Measurements from ENCODE around the gene C2orf81.
"Not testable (repeated sequence)": the region's sequence is repeated elsewhere in the genome, so short reads cannot be mapped to it uniquely, and the experiment has no call there.

The C2orf81 gene

DNA sequence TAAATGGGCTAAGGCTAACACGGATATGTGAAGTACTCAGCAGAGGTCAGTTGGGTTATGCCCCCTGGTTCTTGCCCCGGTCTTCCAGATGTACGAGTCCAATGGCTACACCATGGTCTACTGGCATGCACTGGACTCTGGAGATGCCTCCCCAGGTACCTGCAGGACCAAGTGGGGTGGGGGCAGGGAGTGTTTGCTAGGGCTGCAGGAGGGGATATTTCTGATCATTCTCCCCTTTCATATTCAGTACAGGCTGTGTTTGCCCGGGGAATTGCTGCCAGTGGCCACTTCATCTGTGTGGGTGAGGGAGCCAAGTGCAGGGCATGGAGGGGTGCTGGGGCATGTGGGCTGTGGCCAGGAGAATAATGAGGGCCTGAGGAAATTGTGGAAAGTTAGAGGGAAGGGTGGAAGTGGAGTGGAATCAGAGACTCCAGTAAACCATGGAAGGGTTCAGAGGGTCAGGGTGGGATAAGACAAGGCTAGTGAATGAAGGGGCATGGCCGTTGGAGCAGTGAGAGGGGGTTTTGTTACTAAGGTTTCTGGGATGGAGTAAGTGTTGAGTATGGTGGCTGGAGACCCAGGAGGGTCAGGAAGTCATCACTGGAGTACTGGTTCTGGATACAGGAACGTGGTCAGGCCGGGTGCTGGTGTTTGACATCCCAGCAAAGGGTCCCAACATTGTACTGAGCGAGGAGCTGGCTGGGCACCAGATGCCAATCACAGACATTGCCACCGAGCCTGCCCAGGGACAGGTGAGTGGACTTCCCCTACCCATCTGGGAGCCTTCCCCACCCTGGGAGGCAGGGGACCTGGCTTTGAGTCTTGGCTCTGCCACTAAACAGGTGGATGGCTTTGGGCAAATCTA is 2.0 kb upstream of the C2orf81 start:
- no peak for DNase-seq (ENCODE audit: low read depth, low spot score)

DNA sequence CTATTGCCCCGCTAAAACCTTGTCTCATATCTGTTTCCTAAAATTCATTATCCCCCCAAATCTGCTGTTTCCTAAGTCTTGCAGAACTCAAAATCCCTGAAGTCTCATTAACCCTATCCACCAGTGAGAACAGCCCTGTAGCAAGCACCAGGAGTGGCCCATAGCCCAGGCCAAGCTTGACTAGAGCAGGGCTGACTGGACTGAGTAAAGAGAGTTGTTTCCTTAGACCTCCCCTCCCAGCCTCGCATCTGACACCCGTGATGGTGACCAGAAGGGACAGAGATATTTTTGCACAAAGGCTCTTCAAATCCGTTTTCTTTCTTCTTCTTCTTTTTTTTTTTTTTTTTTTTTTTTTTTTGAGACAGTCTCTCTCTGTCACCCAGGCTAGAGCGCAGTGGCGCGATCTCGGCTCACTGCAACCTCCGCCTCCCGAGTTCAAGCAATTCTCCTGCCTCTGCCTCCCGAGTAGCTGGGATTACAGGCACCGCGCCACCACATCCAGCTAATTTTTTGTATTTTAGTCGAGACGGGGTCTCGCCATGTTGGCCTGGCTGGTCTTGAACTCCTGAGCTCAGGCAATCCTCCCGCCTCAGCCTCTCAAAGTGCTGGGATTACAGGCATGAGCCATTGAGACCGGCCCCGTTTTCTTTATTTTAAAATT is 846 bp downstream of the C2orf81 start:
- DNase-seq (ENCODE audit: low read depth, low spot score), result not testable (repeated sequence)

DNA sequence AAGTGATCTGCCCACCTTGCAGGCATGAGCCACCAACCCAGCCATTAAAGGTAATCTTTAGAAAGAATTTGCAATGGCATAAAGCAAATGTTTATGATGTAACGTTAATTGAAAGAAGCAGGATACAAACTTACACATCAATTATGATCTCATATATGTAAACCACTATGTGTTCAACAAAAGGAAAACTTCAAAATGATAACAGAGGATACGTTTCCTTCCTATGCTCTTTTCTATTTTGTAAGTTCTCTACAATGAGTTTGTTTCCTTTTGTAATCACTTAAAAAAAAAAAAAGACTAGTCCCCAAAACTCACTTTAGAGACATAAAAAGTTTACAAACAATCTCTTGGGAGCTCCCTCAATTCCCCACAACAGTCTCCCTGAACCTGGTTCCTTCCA is 1.4 kb downstream of the C2orf81 start:
- DNase-seq (ENCODE audit: low read depth, low spot score), result no peak

DNA sequence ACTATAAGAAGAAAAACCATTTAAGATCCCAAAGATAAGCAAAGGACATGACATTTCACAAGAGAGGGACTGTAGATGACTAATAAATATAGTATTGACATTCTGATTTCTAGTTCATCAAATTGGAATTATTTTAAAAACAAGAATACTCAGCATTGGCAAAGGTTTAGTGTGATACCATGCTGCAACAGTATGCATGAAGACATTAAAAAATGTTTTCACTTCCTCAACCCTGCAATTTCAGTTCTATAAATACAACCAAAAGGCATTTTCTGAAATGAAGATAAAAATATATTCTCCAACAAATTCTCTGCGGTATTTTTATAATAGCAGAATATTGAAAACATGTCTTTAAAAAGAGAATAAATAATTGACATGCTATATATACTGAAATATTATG is 2.1 kb downstream of the C2orf81 start:
- no peak for DNase-seq (ENCODE audit: low read depth, low spot score)

DNA sequence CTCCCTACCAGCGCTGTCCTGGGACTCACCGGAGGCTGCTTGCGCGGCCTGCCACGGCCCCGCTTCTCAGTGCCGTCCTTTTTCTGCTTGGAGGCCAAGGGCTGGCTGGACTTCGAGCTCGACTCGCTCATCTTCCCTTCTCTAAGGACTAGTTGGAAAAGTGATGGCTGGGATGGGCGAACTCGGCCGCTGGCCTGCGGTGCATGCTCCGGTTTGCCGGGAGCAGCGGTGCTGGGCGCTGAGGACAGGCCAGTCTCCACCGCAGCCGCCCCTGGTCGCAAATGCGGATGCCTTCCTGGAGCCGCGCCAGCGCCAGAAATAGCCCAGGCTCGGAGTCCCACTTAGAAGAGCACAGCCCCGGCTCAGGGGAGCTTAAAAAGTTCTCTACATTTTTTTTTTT is 3.1 kb downstream of the C2orf81 start:
- no peak for DNase-seq (ENCODE audit: low read depth, low spot score)

DNA sequence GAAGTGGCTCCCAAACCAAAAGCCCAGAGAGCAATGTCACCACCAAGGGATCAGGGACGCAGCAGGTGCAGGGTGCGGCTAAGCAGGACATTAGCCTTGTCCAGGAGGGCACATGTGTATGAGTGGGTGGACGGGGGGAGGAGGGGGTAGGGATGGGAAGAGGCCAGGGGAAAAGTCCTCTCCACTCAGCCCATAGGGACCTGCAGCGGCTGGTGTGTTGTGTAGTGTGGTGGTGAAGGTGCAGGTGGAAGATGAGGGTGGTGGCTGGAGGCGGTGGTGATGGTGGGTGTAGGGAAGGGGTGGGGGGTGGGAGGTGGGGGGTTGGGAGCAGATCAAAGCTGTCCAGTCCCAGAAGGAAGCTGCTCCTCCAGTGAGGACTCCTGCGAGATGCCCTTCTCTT is 3.7 kb downstream of the C2orf81 start:
- DNase-seq (ENCODE audit: low read depth, low spot score), result no peak

DNA sequence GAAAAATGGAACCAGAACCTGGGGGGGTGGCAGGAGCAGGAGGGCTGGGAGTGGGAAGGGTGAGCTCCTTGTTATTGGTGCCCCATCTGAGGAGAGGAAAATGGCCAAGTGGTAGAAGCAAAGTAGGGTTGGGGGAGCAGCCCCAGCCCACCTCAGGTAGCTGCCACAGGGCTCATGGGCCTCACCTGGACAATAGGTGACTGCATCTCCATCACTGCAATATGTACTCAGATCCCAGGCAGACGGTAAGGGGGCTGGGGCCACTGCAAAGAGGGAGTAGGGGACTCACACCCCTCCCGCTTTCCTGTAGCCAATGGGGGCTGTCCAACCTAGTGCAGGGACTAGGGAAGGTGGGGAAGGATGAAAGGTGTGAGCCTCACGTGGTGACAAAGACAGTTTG is 4.2 kb downstream of the C2orf81 start:
- no peak for DNase-seq (ENCODE audit: low read depth, low spot score)

DNA sequence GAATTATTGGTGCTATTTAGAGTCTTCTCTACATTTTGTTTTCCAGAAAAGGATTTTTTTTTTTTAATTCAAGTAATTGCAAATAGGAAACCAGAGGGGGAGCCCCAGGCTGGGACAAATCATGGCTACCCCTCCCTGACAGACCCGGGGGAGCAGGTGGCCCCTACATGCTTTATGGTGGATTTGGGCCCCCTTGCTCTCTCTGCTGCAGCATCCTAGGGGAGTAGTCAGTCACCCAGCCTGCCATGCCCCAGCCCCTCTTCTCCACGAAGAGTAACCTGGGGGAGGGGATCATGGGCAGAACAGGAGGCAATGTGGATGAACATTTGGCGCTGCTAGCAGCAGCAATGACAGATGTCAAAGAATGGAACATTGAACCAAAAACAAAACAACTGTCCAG is 4.6 kb downstream of the C2orf81 start:
- no peak for DNase-seq (ENCODE audit: low read depth, low spot score)

DNA sequence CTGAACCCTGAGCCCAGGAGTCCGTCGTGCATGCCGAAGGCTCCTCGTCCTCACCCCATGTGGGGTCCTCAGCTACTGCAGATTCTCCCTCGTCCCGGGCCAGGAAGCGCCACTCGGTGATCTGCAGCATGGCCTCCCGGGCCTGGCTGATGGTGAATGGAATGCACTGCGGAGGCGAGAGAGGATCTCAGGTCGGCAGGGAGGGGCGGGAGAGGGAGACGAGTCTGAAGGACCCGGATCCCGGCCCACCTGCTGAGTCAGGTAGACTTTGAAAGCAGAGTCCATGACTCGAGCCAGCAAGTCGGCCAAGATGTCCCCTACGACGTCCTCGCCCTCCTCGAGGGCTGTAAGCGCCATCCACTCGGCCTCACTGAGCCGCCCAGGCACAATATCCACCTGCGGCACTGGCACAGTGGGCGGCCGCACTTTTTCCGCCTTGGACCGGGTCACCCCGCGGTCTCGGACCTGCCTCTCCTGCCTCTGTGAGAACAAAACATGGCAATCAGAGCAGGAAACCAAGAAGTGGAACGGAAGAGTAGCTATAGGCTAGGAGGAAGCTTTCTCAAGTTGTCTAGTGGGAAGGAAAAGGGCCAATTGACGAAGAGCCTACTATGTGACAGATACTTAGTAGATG is 5.5 kb downstream of the C2orf81 start:
- DNase-seq (ENCODE audit: low read depth, low spot score), result no peak

DNA sequence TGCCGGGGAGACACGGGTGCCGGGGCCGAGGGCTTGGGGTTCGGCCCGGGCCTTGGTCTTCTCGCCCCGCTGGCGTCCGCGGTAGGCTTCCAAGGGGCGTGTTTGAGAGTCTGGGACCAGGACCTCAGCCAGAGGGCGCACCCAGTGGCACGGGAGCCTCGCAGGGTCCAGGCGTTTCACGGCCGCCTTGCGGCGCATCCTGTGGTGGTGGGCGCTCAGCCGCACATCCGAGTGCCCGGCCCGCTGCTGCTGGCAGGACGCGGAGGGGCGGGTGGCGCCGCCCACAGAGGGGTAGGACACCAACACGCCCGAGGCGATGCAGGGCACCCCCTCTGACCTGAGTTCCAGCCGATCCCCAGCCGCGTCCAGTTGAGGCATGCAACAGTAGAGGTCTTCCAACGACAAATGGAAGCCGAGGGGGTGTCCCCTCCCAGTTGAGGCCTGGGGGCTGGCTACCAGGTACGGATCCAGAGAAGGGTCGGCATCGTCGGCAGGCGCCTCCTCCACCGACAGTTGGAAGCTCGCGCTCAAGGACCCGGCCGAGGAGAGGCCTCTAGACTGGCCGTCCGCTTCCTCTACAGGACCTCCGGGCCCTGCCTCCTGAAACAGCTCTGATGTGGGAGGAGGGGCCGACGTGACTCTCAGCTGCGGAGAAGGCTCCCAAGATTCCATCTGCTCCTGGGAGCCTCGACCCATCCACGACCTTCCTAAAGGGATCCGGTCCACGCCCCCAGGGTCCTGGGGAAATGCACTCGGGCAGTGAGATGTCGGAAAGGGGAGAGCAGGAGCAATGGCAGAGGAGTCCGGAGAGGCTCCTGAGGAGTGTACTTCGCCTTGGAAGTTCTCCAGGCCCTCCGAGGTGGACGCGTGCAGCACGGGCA is 6.3 kb downstream of the C2orf81 start:
- DNase-seq (ENCODE audit: low read depth, low spot score), result peak; percentile 52

DNA sequence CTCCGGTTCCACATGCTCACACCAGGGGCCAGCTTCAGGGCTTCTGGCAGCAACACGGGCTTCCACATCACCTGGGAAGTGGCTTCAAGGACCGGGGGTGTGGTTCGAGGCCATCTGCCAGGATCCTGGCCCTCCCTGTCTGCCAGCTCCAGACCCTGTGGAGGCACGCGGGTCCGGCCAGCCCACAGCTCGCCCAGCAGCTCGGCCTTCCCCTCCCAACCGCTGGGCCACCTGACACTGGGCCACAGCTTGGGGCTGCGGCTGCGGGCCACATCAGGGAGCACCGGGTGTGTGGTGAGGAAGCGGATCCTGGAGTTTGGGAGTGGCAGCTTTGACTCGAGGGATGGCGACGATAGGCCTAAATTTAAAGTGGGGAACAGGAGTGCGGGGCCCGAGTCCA is 7.0 kb downstream of the C2orf81 start:
- DNase-seq (ENCODE audit: low read depth, low spot score), result no peak

DNA sequence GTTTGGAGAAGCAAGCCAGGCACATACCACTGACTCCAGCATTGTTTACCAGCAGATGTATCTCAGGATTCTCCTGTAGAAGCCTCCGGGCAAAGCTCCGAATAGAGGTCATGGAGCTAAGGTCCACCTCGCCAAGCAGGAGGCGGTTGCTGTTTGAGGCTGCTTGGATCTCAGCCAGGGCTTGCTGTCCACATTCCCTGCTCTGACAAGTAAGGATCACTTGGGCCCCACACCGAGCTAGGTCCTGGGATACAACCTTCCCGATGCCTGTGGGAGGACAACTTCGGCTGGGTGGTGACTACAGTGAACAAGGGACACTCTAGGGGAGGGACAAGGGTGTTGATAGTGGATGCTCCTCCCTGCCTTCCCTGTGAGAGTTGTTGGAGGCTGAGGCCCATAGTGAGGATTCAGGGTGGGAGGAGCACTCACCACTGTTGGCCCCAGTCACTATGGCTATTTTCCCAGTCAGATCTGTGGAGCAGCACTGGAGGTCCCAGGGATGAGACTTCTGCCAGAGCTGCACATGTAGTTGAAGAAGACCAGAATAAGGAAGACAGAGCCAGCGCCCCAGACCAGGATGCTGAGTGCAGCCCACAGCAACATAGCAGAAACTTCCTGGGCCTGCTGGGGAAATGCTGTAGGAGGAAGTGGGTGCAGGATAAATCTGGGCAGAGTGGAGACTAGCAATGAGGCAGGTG is 8.3 kb downstream of the C2orf81 start:
- no peak for DNase-seq (ENCODE audit: low read depth, low spot score)

DNA sequence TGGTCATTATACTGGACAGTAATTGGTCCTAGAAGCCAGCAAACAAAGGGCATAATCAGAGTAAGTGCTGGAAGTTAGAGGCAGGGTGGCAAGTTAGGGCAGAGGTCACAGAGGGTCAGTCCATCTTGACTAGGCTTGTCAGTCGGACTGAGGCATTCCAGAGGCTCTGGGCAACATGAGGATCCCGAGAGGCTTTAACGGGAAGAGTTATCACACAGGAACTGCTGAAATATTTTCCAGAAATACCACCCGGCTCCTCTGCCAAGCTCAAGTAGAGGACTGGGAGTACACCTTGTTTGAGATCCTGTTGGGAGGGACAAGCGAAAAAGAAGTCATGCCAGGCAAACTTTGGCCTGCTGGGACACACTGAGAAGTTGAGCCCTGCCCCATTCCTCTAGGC is 13.7 kb downstream of the C2orf81 start:
- DNase-seq (ENCODE audit: low read depth, low spot score), result no peak

DNA sequence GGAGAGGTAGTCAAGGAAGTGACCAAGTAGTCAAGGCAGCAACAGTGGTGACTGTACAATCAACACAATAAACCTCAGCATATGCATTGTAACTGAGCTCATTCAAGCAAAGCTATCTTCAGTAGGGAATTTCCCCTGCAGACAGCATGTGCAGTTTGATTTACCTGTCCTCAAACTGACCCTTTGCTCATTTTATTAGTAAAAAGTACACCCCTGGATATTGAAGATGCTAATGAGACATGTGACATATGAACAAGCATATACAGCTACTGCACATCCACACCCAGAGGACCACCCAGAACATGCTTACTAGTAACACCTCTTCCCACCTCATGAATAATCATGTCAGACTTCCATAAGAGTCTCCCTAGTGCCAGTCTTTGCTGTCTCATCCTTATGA is 15.4 kb downstream of the C2orf81 start:
- DNase-seq (ENCODE audit: low read depth, low spot score), result peak; percentile 18

DNA sequence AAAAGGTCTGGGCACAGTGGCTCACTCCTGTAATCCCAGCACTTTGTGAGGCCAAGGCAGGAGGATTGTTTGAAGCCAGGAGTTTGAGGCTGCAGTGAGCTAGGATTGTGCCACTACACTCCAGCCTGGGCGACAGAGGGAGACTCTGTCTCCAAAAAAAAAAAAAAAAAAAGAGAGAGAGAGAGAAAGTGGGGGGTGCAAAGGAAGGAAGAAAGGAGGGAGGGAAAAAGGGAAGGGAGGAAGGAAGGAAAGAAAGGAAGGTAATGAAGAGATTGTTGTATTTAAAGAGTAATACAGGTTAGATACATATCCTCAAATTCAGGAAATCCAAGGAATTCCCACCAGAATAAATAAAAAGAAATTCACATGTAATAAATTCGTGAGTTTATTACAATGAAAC is 19.5 kb downstream of the C2orf81 start:
- no peak for DNase-seq (ENCODE audit: low read depth, low spot score)

DNA sequence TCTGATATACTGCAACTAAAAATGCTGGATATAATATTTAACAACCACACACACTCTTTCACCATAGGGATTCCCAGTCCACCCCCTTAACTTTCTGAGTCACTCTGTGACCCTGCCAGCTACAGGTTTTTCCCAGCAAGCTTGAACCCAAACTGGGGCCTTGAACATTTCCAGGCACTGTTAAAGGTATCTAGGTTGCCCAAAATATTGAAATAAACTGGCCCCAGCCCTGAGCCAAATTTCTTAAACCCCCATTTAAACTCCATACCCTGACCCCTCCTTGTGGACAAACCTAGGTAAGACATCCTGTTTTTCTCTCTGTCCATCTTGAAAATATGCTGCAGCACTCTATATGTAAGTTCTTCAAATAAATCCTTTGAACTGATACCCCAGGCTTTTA is 21.6 kb downstream of the C2orf81 start:
- DNase-seq (ENCODE audit: low read depth, low spot score), result peak; percentile 28

DNA sequence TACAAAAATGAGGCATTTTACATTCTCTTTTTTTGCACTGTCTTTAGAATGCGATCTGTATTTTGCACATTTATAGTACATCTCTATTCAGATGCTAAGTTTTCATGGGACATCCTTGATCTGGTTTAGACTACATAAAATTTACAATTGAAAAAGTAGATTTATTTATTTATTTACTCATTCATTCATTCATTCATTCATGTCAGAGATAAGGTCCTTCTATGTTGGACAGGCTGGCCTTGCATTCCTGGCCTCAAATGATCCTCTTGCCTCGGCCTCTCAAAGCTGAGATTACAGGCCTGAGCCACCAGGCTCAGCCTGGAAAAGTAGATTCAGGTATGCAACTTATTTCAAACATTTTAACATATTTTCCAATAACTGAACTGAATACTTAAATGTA is 25.3 kb downstream of the C2orf81 start:
- DNase-seq (ENCODE audit: low read depth, low spot score), result no peak

DNA sequence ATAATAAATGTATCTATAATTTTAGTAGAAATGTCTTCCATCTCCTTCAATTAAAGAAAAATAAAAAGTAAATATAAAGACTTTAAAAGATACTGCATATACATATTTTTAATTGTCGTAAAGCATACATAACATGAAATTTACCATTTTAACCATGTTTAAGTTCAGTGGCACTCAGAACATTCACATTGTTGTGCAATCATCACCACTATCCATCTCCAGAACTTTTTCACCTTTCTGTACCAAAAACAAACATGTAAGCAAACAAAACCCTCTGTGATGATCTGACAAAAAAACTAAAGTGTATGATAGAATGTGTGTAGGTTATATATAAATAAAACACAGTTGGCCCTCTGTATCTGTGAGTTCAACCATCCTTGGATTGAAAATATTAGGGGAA is 27.9 kb downstream of the C2orf81 start:
- DNase-seq (ENCODE audit: low read depth, low spot score), result no peak

DNA sequence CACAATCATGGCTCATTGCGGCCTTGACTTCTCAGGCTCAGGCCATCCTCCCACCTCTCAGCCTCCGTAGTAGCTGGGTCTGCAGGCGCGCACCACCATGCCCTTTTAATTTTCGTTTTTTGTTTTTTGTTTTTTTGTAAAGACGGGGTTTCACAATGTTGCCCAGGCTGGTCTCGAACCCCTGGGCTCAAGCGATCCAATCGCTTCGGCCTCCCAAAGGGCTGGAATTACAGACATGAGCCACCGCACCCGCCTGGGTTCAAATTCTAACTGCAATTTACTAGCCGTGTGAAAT is 29.0 kb downstream of the C2orf81 start:
- DNase-seq (ENCODE audit: low read depth, low spot score), result no peak

DNA sequence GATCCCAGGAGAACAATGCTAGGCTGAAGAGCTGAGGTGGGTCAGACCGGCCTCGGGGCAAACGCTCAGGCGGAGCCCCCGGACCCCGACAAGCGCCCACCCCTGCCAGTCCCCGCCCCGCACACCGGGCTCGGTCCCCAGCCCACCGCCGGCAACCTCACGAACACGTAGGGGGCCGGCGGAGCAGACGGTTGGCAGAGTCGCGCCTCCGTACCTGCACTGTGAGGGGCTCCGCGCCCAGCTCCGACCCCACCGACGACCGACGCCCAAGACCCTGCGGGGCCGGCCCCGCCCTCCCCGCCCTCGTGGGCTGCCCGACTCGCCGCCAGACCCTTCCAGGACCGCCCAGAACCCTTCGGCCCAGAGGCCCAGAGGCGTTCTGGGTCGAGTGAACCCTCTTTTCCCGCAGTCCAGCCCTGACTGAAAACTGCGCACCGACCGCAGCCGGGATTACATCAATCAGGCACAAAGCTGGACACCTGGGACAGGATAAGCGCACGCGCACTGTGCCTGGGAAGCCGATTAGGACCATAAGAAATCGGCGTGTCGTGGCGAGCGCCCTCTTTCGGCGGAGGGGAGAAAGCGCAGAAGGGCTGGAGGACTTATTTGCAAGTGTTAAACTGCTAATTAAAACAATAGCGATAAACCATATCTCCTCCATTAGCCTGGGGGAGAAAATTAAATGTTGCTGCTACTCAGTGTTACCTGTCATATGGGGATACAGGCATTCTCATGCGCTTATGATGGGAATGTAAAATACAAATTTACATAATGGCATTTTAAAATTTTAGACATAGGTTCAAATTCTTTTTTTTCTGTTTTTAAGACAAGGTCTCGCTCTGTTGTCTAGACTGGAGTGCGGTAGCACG is 29.6 kb downstream of the C2orf81 start:
- DNase-seq (ENCODE audit: low read depth, low spot score), result peak; percentile 95

DNA sequence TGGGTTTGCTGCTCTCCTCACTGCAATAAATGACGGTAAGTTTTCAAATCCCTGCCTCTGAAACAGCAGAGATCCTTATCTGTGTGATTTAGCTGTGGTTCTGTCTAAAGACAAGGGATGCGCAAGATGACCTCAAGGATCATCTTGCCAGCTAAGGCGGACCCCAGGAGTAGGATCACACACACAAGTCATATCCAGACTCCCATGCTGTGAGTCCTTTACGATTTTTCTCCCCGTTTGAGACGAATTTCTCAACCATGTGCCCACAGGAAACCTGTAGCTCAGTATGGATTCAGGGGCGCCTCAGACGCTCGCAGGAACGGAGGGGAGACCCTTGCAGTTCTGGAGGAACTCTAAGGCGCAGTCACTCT is 30.2 kb downstream of the C2orf81 start:
- DNase-seq (ENCODE audit: low read depth, low spot score), result no peak
